ENCODE measurements around the gene TXNDC11. TPM values are rescaled to one million over a fixed set of nuclear protein-coding genes. Genes with fewer than 3 reads are reported as not detected.

TXNDC11 gene
- polyA plus RNA-seq, 1 donor (not counting 4 experiments of a cell fraction or from before 2014, with no cell fraction given) = 35.9 TPM

- no peak for FAIRE-seq
- no peak overlapping the region for H3K4me2 ChIP-seq (ENCODE audit: control insufficient read depth, extremely low read depth, insufficient read depth, low read depth, low read length)
- dilution Hi-C loops (cut with MboI; ENCODE audit: extremely low pct_ligation_motif_present, low sequenced_read_pairs) = no loop called here
Observed at GRCh38 chr16:11757671-11758545, 15.3 kb upstream of the TXNDC11 start.

GRCh38 chr16:11756248-11756647, 13.6 kb upstream of the TXNDC11 start:
- H3K27me3 ChIP-seq (ENCODE audit: control insufficient read depth, extremely low read depth, insufficient read depth, low read length) = no peaks in the 10 kb centered on the region
- no peak overlapping the region for H3K4me2 ChIP-seq (ENCODE audit: control insufficient read depth, extremely low read depth, insufficient read depth, low read depth, low read length)
- no peaks in the 10 kb centered on the region for H4K20me1 ChIP-seq (ENCODE audit: control insufficient read depth, extremely low read depth, insufficient read depth, low read length)
- TF ChIP-seq CTCF (optimal IDR thresholded peaks at IDR 0.05 in 1 of 3, IDR thresholded peaks at IDR 0.05 in 1 of 3, conservative IDR thresholded peaks at IDR 0.05 in 1 of 3; ENCODE audit: extremely low read depth in 1 of 3, insufficient read depth in 2 of 3, low read length in 3 of 3) (no peak), EZH2 (IDR thresholded peaks at IDR 0.05; ENCODE audit: low read length) (no peak)
- DNase-seq (ENCODE audit: low read depth, low spot score) (no peak), FAIRE-seq (no peak)
- no peaks in the 10 kb centered on the region for H3K9me1 ChIP-seq (ENCODE audit: control insufficient read depth, extremely low read depth, insufficient read depth, low read length)
- dilution Hi-C loops (cut with MboI; ENCODE audit: extremely low pct_ligation_motif_present, low sequenced_read_pairs) = no loop called here
- H3K36me3 ChIP-seq (ENCODE audit: control insufficient read depth in 2 of 2, extremely low read depth in 1 of 2, insufficient read depth in 2 of 2, low read length in 2 of 2) = peaks cover 24 to 39% of the 10 kb centered on the region in 2 experiments
- H3K27ac ChIP-seq (ENCODE audit: control insufficient read depth, insufficient read depth, low read length) = no peak overlapping the region
- no peaks in the 10 kb centered on the region for H3K79me2 ChIP-seq (ENCODE audit: control insufficient read depth, insufficient read depth, low read length)
- H3K9ac ChIP-seq (ENCODE audit: control insufficient read depth, extremely low read depth, insufficient read depth, low read length) = no peak overlapping the region
- H3K4me1 ChIP-seq (ENCODE audit: control insufficient read depth, extremely low read depth, insufficient read depth, low read length) = no peaks in the 10 kb centered on the region
- H2AFZ ChIP-seq (ENCODE audit: control insufficient read depth, low read length) = no peak overlapping the region
- H3K4me3 ChIP-seq (ENCODE audit: control insufficient read depth in 2 of 3, extremely low read depth in 1 of 3, insufficient read depth in 2 of 3, low read depth in 1 of 3, low read length in 3 of 3) = no peak overlapping the region
- no peaks in the 10 kb centered on the region for H3K9me3 ChIP-seq (ENCODE audit: control insufficient read depth, low read depth, low read length)

More at GRCh38 chr16:11757671-11758545, 15.3 kb upstream of the TXNDC11 start:
- no peak for TF ChIP-seq CTCF (optimal IDR thresholded peaks at IDR 0.05 in 1 of 3, IDR thresholded peaks at IDR 0.05 in 1 of 3, conservative IDR thresholded peaks at IDR 0.05 in 1 of 3; ENCODE audit: extremely low read depth in 1 of 3, insufficient read depth in 2 of 3, low read length in 3 of 3)
- TF ChIP-seq EZH2 (IDR thresholded peaks at IDR 0.05; ENCODE audit: low read length) = no peak
- no peak overlapping the region for H3K4me3 ChIP-seq (ENCODE audit: control insufficient read depth in 2 of 3, extremely low read depth in 1 of 3, insufficient read depth in 2 of 3, low read depth in 1 of 3, low read length in 3 of 3)
- H3K4me1 ChIP-seq (ENCODE audit: control insufficient read depth, extremely low read depth, insufficient read depth, low read length) = no peaks in the 10 kb centered on the region
- H3K79me2 ChIP-seq (ENCODE audit: control insufficient read depth, insufficient read depth, low read length) = no peaks in the 10 kb centered on the region
- H3K9me1 ChIP-seq (ENCODE audit: control insufficient read depth, extremely low read depth, insufficient read depth, low read length) = no peaks in the 10 kb centered on the region
- no peaks in the 10 kb centered on the region for H3K9me3 ChIP-seq (ENCODE audit: control insufficient read depth, low read depth, low read length)
- H4K20me1 ChIP-seq (ENCODE audit: control insufficient read depth, extremely low read depth, insufficient read depth, low read length) = no peaks in the 10 kb centered on the region
- H3K27me3 ChIP-seq (ENCODE audit: control insufficient read depth, extremely low read depth, insufficient read depth, low read length) = no peaks in the 10 kb centered on the region
- no peak for DNase-seq (ENCODE audit: low read depth, low spot score)
- no peak overlapping the region for H3K9ac ChIP-seq (ENCODE audit: control insufficient read depth, extremely low read depth, insufficient read depth, low read length)
- H3K36me3 ChIP-seq (ENCODE audit: control insufficient read depth in 2 of 2, extremely low read depth in 1 of 2, insufficient read depth in 2 of 2, low read length in 2 of 2) = peaks cover 24 to 38% of the 10 kb centered on the region in 2 experiments
- H2AFZ ChIP-seq (ENCODE audit: control insufficient read depth, low read length) = no peak overlapping the region
- no peak overlapping the region for H3K27ac ChIP-seq (ENCODE audit: control insufficient read depth, insufficient read depth, low read length)
